GM06990 (cell line): ENCODE data around the gene MAPK14.

ENCODE experiments used
- DNase-seq: peaks from one replicate; pipeline ENCODE4 v3.0.0-alpha.2; 2011; ENCODE audit not compliant: insufficient read length; ENCODE audit errors: extremely low read depth
- H3K27me3 ChIP-seq: replicated peaks from 2 replicates; pipeline ENCODE4 v1.6.0; 2011; ENCODE audit warnings: low read length; ENCODE audit not compliant: control insufficient read depth, insufficient read depth
- H3K36me3 ChIP-seq: 2 replicates; pipeline ENCODE4 v1.5.1; 2011; ENCODE audit warnings: low read length; ENCODE audit not compliant: control insufficient read depth, insufficient read depth
- H3K4me3 ChIP-seq: replicated peaks from 2 replicates; pipeline ENCODE4 v1.5.1; 2011; ENCODE audit warnings: low read depth, mild to moderate bottlenecking, control low read depth, low read length
- CTCF ChIP-seq: IDR thresholded peaks from 2 replicates; pipeline ENCODE4 v1.5.1; 2011; ENCODE audit warnings: low read length, control low read depth, mild to moderate bottlenecking, inconsistent platforms; ENCODE audit not compliant: insufficient read depth, poor library complexity, severe bottlenecking

The MAPK14 gene

GRCh38 chr6:36039112-36039511 lies 11.5 kb downstream of the MAPK14 start:
- Histone ChIP-seq H3K27me3 (no peaks in the 10 kb centered on the region), H3K4me3 (no peak overlapping the region), H3K36me3 (no peaks in the 10 kb centered on the region)
- no peak for TF ChIP-seq CTCF
- DNase-seq: no peak

- Histone ChIP-seq H3K27me3 (no peaks in the 10 kb centered on the region), H3K36me3 (no peaks in the 10 kb centered on the region), H3K4me3 (no peak overlapping the region)
- no peak for TF ChIP-seq CTCF
- DNase-seq: no peak
Measured at GRCh38 chr6:36040958-36041357, 13.3 kb downstream of the MAPK14 start.

DNA sequence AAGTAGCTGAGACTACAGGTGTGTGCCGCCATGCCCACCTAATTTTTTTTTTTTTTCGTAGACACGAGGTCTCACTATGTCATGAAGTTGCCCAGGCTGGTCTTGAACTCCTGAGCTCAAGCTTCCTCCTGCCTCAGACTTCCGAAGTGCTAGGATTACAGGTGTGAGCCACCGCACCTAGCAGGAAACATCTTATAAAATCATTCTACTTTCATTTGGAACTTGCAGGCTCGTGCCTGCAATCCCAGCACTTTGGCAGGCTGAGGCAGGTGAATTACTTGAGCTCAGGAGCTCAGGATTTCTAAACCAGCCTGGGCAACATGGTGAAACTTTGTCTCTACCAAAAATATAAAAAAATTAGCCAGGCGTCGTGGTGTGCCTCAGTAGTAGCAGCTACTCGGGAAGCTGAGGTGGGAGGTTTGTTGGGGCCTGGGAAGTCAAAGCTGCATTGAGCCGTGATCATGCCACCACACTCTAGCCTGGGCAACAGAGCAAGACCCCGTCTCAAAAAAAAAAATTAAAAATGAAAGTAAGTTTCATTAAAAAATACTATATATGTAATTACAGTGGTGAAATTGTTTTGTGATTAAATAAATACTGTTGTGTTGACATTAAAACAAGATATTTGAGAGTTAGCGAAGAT lies 15.1 kb downstream of the MAPK14 start:
- Histone ChIP-seq H3K27me3 (no peaks in the 10 kb centered on the region), H3K36me3 (no peaks in the 10 kb centered on the region), H3K4me3 (no peak overlapping the region)
- no peak for DNase-seq
- TF ChIP-seq CTCF: no peak

GRCh38 chr6:36049582-36049981 lies 22.0 kb downstream of the MAPK14 start:
- Histone ChIP-seq H3K4me3 (no peak overlapping the region), H3K36me3 (no peaks in the 10 kb centered on the region; the same call in 1 of the 2 replicates), H3K27me3 (no peaks in the 10 kb centered on the region)
- DNase-seq: no peak
- no peak for TF ChIP-seq CTCF

DNA sequence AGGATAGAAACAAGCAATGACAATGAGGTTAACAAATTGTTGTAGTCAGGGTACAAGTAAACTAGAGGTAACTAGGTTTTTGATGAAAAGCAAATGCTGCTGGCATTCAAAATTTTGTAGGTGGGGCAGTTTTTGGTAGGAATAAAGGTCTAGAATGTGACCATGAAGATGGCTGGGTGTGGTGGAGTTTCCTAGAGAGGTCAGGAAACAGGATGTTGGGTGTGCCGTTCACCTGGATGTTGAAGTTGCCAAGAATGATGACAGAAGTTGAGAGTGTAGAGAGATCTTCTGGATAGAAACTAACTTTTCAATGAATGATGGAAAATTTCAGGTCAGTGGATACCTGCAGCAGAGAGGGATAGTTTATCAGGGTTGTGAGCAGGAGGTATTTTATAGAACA lies 22.7 kb downstream of the MAPK14 start:
- H3K4me3 ChIP-seq: no peak overlapping the region
- H3K36me3 ChIP-seq: no peaks in the 10 kb centered on the region; the same call in 1 of the 2 replicates
- DNase-seq: no peak
- TF ChIP-seq CTCF: no peak
- no peaks in the 10 kb centered on the region for H3K27me3 ChIP-seq
